GM18519 (cell line): ENCODE measurements around the gene PPP1R11.
"Not testable (repeated sequence)": the region's sequence is repeated elsewhere in the genome, so short reads cannot be mapped to it uniquely, and the experiment has no call there.

Experiments
- ATAC-seq: cut with Tn5 transposase; IDR thresholded peaks from one replicate; pipeline ENCODE4 v1.9.1; 2021; ENCODE audit warnings: mild to moderate bottlenecking, moderate library complexity; ENCODE audit not compliant: unreplicated experiment, low FRiP score

PPP1R11 gene, protein sequence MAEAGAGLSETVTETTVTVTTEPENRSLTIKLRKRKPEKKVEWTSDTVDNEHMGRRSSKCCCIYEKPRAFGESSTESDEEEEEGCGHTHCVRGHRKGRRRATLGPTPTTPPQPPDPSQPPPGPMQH

DNA sequence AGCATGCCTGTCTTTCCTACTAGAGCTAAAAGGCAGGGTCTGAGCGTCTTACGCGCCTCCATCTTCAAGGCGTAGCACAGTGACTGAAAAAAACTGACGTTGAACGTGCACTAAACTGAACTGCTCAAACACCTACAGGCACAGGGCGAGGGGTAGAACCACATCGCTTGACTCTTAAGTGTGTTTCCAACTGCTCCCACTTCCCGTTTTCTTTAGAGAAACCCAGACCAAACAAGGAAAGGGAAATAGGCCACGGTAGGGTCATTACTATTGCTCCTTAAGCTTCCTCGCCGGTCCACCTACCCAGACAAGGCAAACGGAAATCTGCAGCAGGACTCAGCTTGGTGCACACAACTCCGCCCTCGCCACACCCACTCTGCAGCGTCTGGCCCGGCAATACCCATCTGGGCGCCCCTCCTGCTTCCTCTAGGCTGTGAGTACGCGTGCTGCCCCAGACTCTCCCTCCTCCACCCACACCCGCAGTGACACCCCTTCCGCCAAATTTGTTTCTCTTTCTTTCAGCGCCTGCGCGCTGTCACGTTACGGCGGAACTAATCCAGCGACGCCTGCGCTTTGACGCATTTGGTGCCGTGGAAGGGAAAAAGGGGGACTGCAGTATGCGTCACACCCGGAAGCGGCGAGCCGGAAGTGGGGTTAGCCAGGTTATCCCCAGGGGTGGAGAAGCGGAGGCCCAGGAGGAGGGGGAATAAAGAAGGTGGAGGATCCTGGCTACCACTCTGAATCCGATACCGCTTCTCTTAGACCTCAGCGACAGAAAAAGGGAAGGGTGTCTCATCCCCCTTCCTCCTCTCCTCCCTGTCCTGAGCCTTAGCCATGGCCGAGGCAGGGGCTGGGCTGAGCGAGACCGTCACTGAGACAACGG, at the start of gene PPP1R11:
TSS of gene PPP1R11 (plus strand) at position 622 of the 883 bp plus-strand sequence. CDS start at position 835, 213 bp downstream.
- ATAC-seq, result peak; percentile 78

DNA sequence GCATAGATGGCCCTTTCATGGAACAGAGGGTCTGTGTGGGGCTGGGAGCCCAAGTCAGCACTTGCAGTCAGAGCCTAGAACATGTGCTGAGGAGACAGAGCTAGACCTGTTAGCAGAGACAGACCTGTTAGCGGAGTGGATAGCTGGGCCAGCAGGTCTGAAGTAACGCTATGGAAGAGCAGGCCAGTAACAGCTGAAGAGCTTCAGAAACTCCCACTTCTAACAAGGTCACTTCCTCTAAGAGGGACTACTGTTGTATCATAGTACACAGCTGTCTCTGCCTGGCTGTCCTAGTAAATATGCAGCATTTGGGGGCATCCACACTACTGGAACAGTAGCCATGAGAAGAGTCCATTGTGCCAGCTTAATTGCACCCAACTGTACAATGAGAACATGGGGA, 47.2 kb upstream of the PPP1R11 start:
- no peak for ATAC-seq

DNA sequence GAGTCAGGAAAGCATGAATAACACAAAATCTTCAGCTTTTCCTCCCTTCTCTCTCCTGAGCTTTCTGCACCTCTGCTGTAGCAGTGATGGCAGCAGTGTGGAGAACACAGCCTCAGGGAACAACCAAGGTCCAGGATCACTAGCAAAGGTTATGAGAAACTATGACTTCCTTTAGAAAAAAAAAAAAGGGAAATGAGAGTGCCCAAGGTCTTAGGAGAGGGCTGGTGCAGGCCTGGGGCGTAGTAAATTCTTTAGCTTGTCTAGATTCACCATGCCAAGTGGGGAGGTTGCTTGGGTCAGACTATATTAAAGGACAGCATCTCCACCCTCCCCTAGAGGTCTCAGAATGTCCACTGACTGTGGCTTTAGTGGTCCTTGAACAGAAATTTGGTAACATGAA, 46.4 kb upstream of the PPP1R11 start:
- no peak for ATAC-seq

DNA sequence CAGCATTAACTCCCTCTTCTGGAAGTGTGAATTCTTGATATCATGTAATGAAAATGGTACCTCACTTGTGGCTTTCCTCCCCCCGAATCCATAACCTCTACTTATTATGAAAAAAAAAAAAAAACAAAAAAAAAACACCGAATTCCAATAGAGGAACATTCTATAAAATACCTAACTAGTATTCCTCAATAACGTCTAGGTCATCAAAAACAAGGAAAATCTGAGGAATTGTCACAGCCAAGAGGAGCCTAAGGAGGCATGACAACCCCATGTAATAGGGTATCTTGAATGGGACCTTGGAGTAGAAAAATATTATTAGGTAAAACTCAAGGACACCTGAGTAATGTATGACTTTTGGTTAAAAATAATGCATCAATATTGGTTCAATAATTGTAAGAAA, 44.8 kb upstream of the PPP1R11 start:
- ATAC-seq, result no peak

DNA sequence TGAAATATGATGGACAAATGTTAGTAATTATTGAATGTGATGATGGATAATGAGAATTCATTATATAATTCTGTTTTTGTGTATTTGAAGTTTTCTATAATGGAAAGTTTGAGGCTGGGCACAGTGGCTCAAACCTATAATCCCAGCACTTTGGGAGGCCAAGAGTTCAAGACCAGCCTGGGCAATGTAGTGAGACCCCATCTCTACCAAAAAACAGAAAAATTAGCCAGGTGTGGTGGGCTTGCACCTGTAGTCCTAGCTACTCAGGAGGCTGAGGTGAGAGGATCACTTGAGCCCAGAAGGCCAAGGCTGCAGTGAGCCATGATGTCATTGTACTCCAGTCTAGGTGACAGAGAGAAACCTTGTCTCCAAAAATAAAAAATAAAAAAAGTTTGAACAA, 44.3 kb upstream of the PPP1R11 start:
- not testable (repeated sequence) for ATAC-seq

DNA sequence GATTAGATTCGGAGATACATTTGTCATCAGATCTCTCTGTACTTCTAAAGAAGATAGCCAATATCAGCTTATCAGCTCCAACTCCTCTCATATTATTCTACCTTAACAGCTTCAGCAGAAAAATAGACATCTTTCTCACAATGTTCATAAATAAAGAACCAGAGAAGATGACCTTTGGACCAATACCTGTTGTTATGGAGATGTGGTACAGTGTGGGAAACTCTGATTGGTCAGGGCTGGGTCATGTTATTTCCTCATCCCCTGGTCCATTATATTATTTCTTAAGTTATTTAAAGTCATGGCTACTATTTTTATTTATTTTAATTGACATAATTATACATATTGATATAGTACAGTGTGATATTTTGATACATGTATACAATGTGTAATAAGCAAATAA, 41.8 kb upstream of the PPP1R11 start:
- no peak for ATAC-seq

DNA sequence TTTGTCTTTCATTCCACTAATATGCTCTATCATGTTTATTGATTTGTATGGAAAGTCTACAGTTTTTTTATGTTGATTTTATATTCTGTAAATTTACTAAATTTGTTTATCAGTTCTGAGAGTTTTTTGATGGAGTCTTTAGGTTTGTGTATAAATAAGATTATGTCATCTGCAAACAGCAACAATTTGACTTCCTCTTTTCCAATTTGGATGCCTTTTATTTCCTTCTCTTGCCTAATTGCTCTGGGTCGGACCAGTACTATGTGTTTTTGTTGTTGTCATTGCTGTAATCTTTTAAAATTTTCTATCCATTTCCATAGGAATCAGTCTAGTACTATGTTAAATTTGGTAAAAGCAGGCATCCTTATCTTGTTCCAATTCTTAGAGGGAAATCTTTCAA, 37.4 kb upstream of the PPP1R11 start:
- no peak for ATAC-seq

DNA sequence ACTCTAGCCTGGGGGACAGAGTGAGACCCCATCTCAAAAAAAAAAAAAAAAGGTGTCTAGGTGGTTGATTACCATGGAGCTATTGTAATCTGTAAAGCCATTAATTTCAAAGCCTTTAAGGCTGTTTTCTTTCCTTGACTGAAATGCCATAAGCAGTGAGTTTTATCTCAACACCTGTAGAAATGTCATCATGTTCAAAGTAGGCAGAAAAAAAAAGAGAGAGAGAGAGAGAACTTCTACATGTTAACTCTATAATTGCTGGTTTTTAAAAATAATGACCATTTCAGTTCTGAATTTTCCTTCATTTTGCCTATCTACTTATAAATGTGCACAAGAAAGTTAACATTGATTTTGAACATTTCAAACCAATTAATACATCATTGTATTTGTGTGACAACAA, 35.6 kb upstream of the PPP1R11 start:
- ATAC-seq, result no peak

DNA sequence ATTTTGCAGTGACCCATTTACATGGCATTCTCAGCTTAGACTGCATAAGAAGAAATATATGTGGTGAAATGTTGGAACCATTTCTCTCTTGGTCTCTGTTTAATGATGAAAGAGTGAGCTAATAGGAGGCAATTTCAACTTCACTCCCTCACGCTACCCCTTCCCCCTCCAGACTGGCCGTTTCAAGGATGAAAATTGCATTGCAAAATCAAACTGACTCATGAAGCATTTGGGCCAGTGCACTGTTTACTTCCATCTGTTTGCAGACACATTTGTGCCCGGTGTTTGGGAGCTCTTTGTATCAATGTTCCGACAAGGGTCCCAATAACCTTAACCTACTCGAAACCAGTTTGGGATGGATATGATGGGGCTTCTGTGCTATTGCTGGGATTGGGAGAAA, 33.6 kb upstream of the PPP1R11 start:
- not testable (repeated sequence) for ATAC-seq

DNA sequence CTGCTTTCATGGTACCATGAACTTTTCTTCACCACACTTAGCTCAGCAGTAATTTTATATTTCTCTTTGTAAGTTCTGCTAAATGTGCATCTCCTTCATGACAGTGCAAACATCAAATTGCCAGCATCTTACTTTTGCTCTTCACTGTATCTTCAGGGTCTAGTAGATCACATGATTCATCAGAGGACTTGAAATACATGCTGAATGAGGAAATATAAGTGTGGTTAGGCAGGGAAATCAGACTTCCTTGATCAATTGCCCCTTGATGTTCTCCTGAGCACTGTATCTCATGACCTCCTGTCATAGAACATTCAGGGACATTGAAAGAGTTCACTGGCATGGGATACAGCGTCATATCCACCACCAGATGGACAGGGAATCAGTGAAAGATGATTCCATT, 31.2 kb upstream of the PPP1R11 start:
- no peak for ATAC-seq

DNA sequence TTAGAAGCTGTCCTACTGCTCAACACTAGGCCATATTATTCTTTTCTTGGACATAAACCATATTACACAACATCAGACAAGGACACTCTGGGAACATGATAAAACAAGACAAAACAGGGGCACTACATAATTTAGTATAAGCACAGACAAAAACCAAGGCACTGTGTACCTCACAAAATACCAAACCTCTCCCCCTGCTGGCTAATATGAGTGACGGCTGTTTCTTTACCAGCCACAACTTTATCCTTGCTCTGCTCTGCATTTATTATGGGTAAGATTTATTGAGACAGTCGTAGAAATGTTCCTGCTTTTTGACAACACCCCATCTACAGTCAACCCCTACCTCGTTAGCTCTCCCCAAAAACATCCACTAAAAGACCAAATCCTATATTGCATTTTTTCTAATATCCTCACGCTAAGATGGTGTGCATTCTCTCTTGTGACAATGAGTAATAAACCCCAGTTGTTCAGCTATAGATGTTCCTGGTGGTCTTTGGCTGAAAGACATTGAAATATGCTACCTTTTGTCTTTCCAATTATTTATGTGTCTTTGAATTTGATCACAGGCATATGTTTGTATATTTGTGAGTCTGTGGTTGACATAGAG, 29.7 kb upstream of the PPP1R11 start:
- no peak for ATAC-seq

DNA sequence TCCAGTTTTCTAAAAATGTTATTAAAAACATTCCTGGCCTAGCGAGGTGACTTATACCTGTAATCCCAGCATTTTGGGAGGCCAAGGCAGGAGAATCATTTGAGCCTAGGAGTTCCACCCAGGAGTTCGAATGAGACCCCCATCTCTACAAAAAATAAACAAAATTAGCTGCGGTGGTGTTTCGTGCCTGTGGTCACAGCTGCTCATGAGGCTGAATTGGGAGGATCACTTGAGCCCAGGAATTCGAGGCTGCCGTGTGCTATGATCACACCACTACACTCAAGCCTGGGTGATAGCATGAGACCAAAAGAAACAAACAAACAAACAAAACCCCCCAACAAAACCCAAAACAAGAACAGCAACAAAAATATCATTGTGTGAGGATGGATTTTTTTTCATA, 25.8 kb upstream of the PPP1R11 start:
- no peak for ATAC-seq

DNA sequence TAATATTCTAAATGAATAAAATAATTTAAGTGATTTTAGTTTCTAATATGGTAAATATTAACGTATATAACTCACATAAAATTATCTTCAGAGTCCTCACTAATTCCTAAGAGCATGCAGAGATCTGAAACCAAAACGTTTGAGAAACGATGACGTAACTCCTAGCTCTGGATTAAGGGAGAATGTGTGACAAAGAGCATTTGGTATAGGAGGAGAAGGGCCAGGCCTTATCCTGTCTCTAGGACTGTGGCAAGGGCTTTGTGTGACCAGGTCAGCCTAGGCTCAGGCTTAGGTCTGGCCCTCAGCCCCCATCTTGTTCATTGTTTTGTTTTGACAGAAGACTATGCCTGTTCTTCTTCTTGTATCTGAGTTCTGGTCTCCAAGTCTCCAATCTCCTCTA, 25.2 kb upstream of the PPP1R11 start:
- no peak for ATAC-seq

DNA sequence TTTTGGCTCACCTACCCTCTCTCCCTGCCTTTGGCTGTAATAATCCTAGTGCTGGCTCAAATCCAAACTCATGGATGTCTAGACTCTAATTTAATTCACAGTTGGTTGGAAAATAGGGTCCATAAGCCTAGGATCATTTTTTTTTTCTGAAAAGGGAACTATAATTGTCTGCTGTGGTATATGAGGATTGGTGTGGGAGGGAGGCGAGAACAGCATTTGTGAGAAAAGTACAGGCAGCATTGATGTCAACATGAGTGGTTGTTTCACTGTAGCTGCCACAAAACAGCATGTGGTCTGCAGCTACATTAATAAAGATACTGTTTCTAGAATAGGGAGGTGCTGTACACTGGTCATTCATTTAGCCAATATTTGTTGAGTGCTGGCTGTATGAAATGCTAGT, 24.5 kb upstream of the PPP1R11 start:
- no peak for ATAC-seq

DNA sequence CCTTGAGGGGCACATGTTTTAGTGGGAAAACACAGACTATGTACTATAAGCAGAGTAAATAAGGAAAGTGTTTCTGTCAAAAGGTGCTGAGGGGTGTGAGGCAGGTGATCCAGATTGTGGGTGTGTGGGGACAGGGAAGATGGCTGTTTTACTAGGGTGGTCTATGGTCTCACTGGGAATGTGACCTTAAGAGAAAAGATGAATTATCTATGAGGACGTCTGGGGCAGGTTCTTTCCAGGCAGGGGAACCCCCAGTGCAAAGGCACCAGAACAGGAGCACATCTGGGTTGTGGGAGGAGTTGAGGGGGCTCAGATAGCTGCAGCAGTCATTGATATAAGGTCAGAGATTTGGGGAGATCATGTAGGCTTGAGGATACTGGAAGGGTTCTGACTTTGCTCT, 24.1 kb upstream of the PPP1R11 start:
- no peak for ATAC-seq

DNA sequence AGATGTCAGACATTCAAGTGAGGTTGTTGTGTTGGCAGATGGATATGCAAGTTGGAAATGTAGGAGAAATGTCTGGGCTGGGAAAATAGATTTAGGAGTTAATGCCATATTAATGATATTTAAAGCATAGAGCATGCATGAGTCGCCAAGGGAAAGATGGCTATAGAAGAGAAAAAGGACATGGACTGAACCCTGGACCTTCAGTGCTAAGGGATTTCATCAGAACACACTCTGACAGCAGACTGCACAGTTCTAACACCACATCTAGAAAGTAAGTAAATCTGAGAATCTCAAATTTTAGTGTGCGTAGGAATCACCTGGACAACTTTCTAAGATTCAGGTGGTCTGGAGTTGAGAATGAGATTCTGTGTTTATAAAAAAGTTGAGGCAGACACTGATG, 23.3 kb upstream of the PPP1R11 start:
- ATAC-seq, result no peak

DNA sequence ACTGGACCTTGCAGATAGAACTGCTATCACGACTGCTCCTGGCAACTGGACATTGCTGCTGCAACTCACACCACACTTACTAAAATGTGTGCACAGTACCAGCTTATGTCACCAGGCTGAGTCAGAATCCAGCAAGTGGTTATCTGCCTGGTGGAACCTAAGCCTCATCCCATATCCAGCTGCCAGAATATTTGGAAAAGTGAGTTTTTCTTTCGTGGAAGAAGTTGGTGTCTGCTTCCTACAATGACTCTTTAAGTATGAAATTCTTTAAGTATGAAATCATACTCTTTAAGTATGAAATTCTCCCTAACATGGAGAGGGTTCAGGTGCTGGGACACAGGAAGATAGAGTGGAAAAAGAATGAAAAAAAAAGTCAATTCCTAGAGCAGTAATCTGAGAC, 22.4 kb upstream of the PPP1R11 start:
- ATAC-seq, result no peak

DNA sequence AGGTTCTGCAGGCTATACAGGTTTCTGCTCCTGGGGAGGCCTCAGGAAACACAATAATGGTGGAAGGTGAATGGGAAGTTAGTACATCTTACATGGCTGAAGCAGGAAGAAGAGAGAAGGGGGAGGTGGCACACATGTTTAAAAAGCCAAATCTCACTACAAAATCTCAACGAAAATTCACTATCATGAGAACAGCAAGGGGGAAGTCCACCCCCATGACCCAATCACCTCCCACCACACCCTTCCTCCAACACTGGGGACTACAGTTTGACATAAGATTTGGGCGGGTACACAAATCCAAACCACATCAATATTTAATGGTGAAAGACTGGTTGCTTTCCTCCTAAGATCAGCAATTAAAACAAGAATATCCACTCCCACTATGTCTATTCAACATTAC, 19.8 kb upstream of the PPP1R11 start:
- no peak for ATAC-seq

DNA sequence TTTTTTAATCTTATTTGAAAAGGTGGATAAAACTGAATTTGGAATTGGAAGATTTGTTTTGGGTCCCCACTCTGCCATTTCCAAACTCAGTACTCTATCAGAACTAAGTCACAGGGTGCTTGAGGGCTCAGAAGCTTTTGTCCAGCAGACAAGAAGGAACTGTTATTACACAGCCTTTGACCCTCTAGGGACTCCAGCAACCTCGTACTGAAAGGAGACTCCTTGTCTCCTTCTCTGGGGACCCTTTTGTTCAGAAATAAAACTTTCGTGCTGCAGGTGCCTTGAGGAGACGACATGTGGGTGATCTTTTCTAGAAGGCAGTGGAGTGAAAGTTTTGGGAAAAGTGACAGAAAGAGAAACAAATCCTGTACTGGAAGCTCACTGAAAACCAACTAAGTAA, 13.3 kb upstream of the PPP1R11 start:
- no peak for ATAC-seq

DNA sequence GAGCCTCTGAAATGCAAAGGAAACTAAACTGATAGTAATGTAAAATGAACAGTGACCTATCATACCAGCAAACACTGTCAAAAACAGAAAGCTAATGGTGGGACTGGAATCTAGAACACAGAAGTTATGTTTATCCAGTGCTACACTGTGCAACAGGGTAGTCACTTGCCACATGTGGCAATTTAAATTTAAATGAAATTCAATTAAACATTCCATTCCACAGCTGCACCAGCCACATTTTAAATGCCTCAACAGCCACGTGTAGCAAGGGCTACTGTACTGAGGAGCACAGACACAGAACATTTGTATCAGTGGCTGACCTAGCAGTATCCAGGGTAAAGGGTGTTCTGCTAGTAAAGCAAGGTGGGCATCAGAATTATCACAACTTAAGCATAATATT, 11.5 kb upstream of the PPP1R11 start:
- no peak for ATAC-seq

DNA sequence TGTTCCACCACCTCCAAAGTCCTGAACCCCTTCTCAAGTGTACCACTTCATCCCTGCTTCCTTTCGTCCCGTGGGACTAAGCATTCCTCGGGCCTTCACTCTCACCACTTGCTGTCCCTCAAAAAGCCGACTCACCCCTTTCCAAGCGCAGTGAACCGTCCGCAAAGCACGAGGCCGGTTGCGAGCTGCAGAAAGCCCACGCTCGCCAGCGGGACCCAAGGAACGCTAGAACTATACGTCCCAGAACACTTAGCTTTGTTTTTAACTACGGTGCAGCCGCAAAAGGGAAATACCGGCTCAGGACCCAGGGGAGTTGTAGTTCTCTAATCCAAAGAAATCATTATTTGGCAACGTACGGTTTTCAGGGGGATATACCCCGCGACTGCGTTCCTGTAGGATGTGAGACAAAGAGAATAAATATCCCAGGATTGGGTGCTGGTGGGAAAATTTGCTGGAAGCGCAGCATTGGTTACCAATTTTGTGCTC, 6.3 kb upstream of the PPP1R11 start:
- peak; percentile 7 for ATAC-seq
